Endodermal cell (in vitro differentiated cells): ENCODE data around the gene C1orf210. TPM values are rescaled to one million over a fixed set of nuclear protein-coding genes. Genes with fewer than 3 reads are reported as not detected.
A peak's percentile ranks its signal among the peaks of the same experiment; 100 is the strongest.

ENCODE experiments used
- DNase-seq: peaks from one replicate; pipeline ENCODE4 v3.0.0-alpha.2; 2017
- H3K27ac ChIP-seq: 2 replicates; pipeline ENCODE4 v1.5.1; 2013; ENCODE audit warnings: mild to moderate bottlenecking, low read depth, low read length, moderate library complexity
- H3K27me3 ChIP-seq: 2 replicates; pipeline ENCODE4 v1.6.1; 2013; ENCODE audit warnings: mild to moderate bottlenecking, low read length, moderate library complexity; ENCODE audit not compliant: insufficient read depth, control insufficient read depth, poor library complexity, severe bottlenecking
- H3K36me3 ChIP-seq: 2 replicates; pipeline ENCODE4 v1.7.0; 2013; ENCODE audit warnings: mild to moderate bottlenecking, low read length, moderate library complexity; ENCODE audit not compliant: control insufficient read depth, insufficient read depth
- H3K4me1 ChIP-seq: one replicate; pipeline ENCODE4 v1.7.0; 2013; ENCODE audit warnings: low read length; ENCODE audit not compliant: control insufficient read depth, insufficient read depth
- H3K4me3 ChIP-seq: 2 replicates; pipeline ENCODE4 v1.5.1; 2013; ENCODE audit warnings: mild to moderate bottlenecking, low read length, moderate library complexity
- H3K9ac ChIP-seq: 2 replicates; pipeline ENCODE4 v1.6.1; 2013; ENCODE audit warnings: mild to moderate bottlenecking, low read length, moderate library complexity; ENCODE audit not compliant: poor library complexity, severe bottlenecking; ENCODE audit errors: extremely low read depth
- H3K9me3 ChIP-seq: 2 replicates; pipeline ENCODE4 v1.6.1; 2013; ENCODE audit warnings: mild to moderate bottlenecking, low read length, moderate library complexity; ENCODE audit not compliant: control insufficient read depth
- H3K27ac Mint-ChIP-seq: 2 replicates; pipeline ENCODE4 v1.8.0; 2020; ENCODE audit warnings: mixed read lengths
- H3K27me3 Mint-ChIP-seq: 2 replicates; pipeline ENCODE4 v1.8.0; 2021; ENCODE audit warnings: mild to moderate bottlenecking, mixed read lengths; ENCODE audit not compliant: insufficient read depth
- H3K36me3 Mint-ChIP-seq: 2 replicates; pipeline ENCODE4 v1.8.0; 2020; ENCODE audit warnings: low read depth, mixed read lengths
- H3K4me1 Mint-ChIP-seq: 2 replicates; pipeline ENCODE4 v1.8.0; 2020; ENCODE audit warnings: mixed read lengths
- H3K4me3 Mint-ChIP-seq: 2 replicates; pipeline ENCODE4 v1.8.0; 2020; ENCODE audit warnings: mild to moderate bottlenecking, moderate library complexity, mixed read lengths
- H3K9me3 Mint-ChIP-seq: 2 replicates; pipeline ENCODE4 v1.8.0; 2020; ENCODE audit warnings: mild to moderate bottlenecking, mixed read lengths
- WGBS, 2 experiments: methylation state at CpG; one replicate each; pipeline versions ENCODE4 v1.1.5 to v1.1.7; 2013; ENCODE audit warnings: missing lambda C conversion rate in 2 of 2, mixed read lengths in 1 of 2; ENCODE audit not compliant: insufficient coverage in 1 of 2, insufficient read length in 1 of 2; 5-methylcytosine and 5-hydroxymethylcytosine counted together
- total RNA-seq, 2 donors: library from RNA; stranded (reverse); fragmentation: NEBNext Ultra II Directional in 1 of 2; extraction: Animal tissue kit (Norgen Biotek cat#: 25700) in 1 of 2; gene quantifications; 2 replicates in 1 of 2; 3 replicates in 1 of 2; pipeline ENCODE4 v1.2.1, GENCODE V29; 2021
- TF ChIP-seq, protein P1 (sequence below): fragments of 200-600 bp; sonication (generic); conservative IDR thresholded peaks from 2 replicates; pipeline ENCODE4 v1.5.0; 2021; ENCODE audit warnings: antibody characterized with exemption, mild to moderate bottlenecking

C1orf210 gene
- total RNA-seq, 2 donors from 2014 or later = 9.7 to 17.9 TPM

DNA sequence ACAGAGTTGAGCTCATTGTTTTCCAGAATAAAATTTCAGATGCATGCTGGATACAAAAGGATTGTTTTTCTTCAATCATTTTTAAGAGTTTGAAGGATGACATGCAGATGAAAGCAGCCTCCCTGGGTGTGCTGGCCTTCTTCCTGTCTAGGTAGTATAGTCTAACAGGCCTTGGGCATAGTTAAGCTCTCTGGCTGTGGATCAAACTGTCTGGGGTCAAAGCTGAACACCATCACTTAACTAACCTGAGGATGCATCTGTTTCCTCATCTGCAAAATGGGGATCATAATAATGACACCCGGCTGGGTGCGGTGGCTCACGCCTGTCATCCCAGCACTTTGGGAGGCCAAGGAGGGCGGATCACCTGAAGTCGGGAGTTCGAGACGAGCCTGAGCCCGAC, 9.4 kb upstream of the C1orf210 start:
- Histone ChIP-seq H3K36me3 (no peaks in the 10 kb centered on the region), H3K27me3 (no peaks in the 10 kb centered on the region), H3K4me1 (peaks cover 15% of the 10 kb centered on the region), H3K9me3 (no peaks in the 10 kb centered on the region), H3K4me3 (no peak overlapping the region), H3K27ac (no peak overlapping the region), H3K9ac (no peak overlapping the region)
- Mint-ChIP-seq H3K27me3 (no peaks in the 10 kb centered on the region), H3K4me1 (peaks cover 19% of the 10 kb centered on the region), H3K4me3 (no peak overlapping the region), H3K27ac (no peak overlapping the region), H3K9me3 (no peaks in the 10 kb centered on the region), H3K36me3 (no peaks in the 10 kb centered on the region)
- 80 to 96% methylated on average over 3 to 8 of the region's 8 CpGs for WGBS, 2 experiments
- TF ChIP-seq, protein P1, sequence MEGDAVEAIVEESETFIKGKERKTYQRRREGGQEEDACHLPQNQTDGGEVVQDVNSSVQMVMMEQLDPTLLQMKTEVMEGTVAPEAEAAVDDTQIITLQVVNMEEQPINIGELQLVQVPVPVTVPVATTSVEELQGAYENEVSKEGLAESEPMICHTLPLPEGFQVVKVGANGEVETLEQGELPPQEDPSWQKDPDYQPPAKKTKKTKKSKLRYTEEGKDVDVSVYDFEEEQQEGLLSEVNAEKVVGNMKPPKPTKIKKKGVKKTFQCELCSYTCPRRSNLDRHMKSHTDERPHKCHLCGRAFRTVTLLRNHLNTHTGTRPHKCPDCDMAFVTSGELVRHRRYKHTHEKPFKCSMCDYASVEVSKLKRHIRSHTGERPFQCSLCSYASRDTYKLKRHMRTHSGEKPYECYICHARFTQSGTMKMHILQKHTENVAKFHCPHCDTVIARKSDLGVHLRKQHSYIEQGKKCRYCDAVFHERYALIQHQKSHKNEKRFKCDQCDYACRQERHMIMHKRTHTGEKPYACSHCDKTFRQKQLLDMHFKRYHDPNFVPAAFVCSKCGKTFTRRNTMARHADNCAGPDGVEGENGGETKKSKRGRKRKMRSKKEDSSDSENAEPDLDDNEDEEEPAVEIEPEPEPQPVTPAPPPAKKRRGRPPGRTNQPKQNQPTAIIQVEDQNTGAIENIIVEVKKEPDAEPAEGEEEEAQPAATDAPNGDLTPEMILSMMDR = no peak
- DNase-seq = no peak

DNA sequence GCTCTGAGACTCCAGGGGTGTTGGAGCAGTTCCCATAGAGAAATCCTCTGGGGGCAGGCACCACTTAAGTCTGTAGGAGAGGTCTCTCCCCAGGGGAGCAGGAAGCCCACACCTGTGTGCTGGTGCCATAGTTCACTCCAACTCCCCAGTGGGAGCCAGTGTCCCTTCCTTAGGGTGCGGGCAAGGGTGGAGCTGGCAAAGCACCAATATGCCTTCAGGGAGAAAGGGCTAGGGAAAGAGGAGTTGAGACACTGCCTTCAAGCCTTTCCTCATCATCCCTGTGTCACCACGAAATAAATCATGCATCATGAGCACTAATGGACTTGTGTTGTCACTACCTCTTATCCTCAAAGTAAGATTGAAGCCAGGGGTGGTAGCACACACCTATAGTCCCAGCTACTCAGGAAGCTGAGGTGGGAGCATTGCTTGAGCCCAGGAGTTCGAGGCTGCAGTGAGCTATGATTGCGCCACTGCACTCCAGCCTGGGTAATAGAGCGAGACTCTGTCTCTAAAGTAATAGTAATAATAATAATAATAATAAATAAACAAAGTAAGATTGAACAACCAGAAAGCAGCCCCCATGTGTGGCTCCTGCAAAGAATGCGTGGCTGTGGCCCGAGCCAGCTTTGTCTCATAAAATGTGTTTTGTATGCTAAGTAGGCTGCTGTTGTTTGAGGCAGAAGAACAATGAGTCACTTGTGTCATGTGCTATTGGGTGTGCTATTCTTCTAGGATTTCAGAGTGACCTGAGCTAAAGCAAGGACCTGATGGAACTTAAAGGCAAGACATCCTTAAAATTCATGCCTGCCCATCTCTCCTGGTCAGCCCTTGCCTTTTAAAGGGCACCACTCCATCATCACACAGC, 8.7 kb upstream of the C1orf210 start:
- no peaks in the 10 kb centered on the region for H3K36me3 ChIP-seq
- H3K27me3 Mint-ChIP-seq = no peaks in the 10 kb centered on the region
- TF ChIP-seq, protein P1 = no peak
- H3K27me3 ChIP-seq = no peaks in the 10 kb centered on the region
- H3K4me1 Mint-ChIP-seq = peaks cover 19% of the 10 kb centered on the region
- no peak overlapping the region for H3K4me3 Mint-ChIP-seq
- no peaks in the 10 kb centered on the region for H3K9me3 ChIP-seq
- no peak overlapping the region for H3K9ac ChIP-seq
- H3K27ac ChIP-seq = no peak overlapping the region
- no peak for DNase-seq
- H3K4me1 ChIP-seq = peaks cover 15% of the 10 kb centered on the region
- H3K4me3 ChIP-seq = no peak overlapping the region
- H3K36me3 Mint-ChIP-seq = no peaks in the 10 kb centered on the region
- 69 to 83% methylated on average over 5 to 6 of the region's 7 CpGs for WGBS, 2 experiments
- H3K27ac Mint-ChIP-seq = no peak overlapping the region
- no peaks in the 10 kb centered on the region for H3K9me3 Mint-ChIP-seq

DNA sequence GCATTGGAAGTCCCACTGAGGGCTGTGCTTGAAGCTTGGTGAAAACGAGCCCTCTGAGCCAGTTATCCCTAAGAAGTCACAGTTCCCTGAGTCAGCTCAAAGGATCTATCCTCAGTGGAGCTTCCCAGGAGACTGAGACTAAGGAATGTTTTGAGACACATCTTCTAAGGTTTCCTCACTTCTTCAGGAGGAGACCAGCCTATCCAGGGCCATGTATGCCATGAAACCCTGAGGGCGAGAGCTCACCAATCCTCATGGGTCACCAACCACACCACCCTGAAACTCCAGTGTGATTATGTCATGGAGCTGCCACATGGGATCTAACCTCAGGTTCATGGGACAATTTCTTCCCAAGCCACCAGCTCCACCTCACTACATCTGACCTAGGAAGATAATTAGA, 7.8 kb upstream of the C1orf210 start:
- Histone ChIP-seq H3K27me3 (no peaks in the 10 kb centered on the region), H3K9ac (no peak overlapping the region), H3K9me3 (no peaks in the 10 kb centered on the region), H3K4me1 (peaks cover 15% of the 10 kb centered on the region), H3K27ac (no peak overlapping the region), H3K4me3 (no peak overlapping the region), H3K36me3 (no peaks in the 10 kb centered on the region)
- H3K27ac Mint-ChIP-seq = peak overlapping the region; percentile 77
- no peak for DNase-seq
- H3K36me3 Mint-ChIP-seq = no peaks in the 10 kb centered on the region
- H3K4me3 Mint-ChIP-seq = no peak overlapping the region
- no peaks in the 10 kb centered on the region for H3K9me3 Mint-ChIP-seq
- TF ChIP-seq, protein P1 = no peak
- WGBS, 2 experiments = 94 to 100% methylated on average over 1 to 2 of the region's 2 CpGs
- H3K27me3 Mint-ChIP-seq = no peaks in the 10 kb centered on the region
- peaks cover 19% of the 10 kb centered on the region for H3K4me1 Mint-ChIP-seq
